Measurements from ENCODE around the gene TALDO1.

GRCh38 chr11:729492-730074 lies 17.7 kb upstream of the TALDO1 start:
- no peak for TF ChIP-seq SAP30 (IDR thresholded peaks at IDR 0.05; ENCODE audit: insufficient read depth, insufficient replicate concordance, low read length)
- TF ChIP-seq CTCF (IDR thresholded peaks at IDR 0.05; ENCODE audit: control extremely low read depth in 1 of 3, insufficient read depth in 1 of 3, low read depth in 1 of 3, low read length in 3 of 3), result no peak
- TF ChIP-seq KDM5A (IDR thresholded peaks at IDR 0.05; ENCODE audit: low read length), result no peak
- TF ChIP-seq TAF1 (IDR thresholded peaks at IDR 0.05; ENCODE audit: low read depth, low read length), result no peak
- TF ChIP-seq PHF8 (conservative IDR thresholded peaks at IDR 0.05; ENCODE audit: low read depth, low read length), result no peak
- no peak for TF ChIP-seq KDM1A (IDR thresholded peaks at IDR 0.05; ENCODE audit: borderline replicate concordance, low read length)

All from H1 (cell line).